HG03196 (cell line): Measurements from ENCODE around the gene VPREB1.
"Not testable (repeated sequence)": the region's sequence is repeated elsewhere in the genome, so short reads cannot be mapped to it uniquely, and the experiment has no call there.

Experiments used
- ATAC-seq: cut with Tn5 transposase; IDR thresholded peaks from one replicate; pipeline ENCODE4 v1.9.1; 2021; ENCODE audit not compliant: unreplicated experiment

The VPREB1 gene

DNA sequence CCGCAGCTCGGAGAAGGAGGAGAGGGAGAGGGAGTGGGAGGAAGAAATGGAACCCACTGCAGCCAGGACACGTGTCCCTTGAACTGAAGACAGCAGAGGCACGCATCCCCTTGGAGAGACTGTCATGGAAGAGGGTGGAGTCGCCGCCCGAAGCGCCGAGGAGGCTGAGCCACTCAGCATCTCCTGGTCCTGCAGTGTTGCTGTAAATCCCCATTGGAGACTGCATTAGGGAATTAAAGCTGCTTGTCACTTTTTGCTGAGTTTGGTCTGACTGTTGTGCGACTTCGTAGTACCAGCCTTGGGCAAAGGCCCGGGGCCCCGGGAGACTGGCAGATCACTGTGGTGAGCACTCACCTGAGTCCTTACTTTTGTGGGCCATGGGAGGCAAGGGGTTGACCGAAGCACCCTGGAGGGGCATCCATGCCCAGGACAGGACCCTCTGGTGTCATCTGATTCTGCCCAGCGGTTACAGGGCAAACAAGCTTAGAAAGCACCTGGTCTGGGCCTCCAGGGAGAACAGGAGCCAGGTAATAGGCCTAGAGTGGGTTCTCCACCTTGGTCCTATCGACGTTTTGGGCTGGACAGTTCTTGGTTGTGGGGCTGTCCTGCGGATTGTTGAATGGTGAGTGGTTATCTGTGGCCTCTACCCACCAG, 797 bp downstream of the VPREB1 start:
- ATAC-seq, result no peak

- no peak for ATAC-seq
These were observed 1.4 kb downstream of the VPREB1 start for GRCh38 chr22:22245935-22246525.

DNA sequence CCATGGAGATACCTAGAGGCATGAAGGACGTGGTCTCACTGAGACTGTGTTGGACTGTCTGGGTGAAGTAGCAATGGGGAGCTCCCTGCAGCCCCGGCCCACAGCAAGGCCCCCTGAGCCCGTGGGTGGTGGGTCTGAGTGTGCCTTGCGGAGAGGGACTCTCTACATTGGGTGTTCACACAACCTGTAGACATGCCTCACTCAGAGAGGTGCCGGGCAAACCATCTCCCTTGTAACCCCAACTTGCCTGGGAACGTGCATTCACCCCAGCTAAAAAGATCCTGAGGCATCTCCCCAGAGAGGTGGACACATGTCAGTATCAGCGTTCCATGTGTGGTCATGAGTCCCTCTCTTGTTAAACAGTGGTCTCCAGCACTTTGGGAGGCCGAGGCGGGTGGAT, 2.1 kb downstream of the VPREB1 start:
- no peak for ATAC-seq

DNA sequence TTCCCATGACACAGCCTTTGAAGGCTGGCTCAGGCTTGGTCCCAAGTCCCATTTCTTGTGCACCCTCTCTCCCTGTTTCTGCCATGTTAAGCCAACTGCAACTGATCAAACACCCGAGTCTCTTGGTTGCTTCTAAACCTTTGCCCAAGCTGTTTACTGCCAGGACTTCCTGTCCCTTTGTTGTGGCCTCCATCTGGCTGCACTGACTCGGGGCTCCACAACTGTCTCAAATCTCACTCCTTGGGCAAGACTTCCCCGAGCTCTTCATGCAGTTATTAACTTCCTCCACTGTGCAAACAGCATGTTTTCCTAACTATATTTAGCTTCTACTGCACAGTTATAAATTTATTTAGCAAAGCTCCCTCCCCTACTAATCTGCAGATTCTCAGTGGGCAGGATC, 4.3 kb downstream of the VPREB1 start:
- ATAC-seq, result no peak

GRCh38 chr22:22250651-22251050, 6.1 kb downstream of the VPREB1 start:
- not testable (repeated sequence) for ATAC-seq

GRCh38 chr22:22256133-22256532, 11.5 kb downstream of the VPREB1 start:
- not testable (repeated sequence) for ATAC-seq

DNA sequence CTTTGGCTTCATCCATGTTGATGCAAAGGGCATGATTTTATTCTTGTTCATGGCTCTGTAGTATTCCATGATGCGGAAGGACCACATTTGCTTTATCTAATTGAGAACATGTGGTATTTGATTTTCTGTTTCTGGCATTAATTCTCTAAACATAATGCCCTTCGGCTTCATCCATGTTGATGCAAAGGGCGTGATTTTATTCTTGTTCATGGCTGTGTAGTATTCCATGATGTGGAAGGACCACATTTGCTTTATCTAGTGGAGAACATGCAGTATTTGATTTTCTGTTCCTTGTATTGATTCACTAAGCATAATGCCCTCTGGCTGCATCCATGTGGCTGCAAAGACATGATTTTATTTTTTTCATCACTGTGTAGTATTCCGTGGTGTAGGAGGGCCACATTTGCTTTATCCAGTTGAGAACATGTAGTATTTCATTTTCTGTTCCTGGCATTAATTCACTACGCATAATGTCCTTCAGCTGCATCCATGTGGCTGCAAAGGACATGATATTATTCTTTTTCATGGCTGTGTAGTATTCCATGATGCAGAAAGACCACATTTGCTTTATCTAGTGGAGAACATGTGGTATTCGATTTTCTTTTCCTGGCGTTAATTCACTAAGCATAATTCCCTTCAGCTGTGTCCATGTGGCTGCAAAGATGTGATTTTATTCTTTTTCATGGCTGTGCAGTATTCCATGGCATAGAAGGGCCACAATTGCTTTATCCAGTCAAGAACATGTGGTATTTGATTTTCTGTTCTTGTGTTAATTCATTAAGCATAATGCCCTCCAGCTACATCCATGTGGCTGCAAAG, 14.2 kb downstream of the VPREB1 start:
- not testable (repeated sequence) for ATAC-seq

GRCh38 chr22:22260169-22260568, 15.6 kb downstream of the VPREB1 start:
- ATAC-seq, result not testable (repeated sequence)

DNA sequence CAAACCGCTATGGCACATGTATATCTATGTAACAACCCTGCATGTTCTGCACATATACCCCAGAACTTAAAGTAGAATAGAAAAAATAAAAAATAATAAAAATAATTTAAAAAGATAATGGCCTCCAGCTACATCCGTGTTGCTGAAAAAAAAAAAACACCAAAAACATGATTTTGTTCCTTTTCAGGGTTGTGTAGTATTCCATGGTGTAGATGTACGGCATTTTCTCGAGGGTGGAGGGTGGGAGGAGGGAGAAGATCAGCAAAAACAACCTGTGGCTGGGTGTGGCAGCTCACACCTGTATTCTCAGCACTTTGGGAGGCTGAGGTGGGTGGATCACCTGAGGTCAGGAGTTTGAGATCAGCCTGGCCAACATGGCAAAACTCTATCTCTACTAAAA, 16.0 kb downstream of the VPREB1 start:
- not testable (repeated sequence) for ATAC-seq

GRCh38 chr22:22262332-22263074, 17.9 kb downstream of the VPREB1 start:
- not testable (repeated sequence) for ATAC-seq

GRCh38 chr22:22263823-22264222, 19.2 kb downstream of the VPREB1 start:
- ATAC-seq, result not testable (repeated sequence)

GRCh38 chr22:22270036-22270676, 25.6 kb downstream of the VPREB1 start:
- not testable (repeated sequence) for ATAC-seq

DNA sequence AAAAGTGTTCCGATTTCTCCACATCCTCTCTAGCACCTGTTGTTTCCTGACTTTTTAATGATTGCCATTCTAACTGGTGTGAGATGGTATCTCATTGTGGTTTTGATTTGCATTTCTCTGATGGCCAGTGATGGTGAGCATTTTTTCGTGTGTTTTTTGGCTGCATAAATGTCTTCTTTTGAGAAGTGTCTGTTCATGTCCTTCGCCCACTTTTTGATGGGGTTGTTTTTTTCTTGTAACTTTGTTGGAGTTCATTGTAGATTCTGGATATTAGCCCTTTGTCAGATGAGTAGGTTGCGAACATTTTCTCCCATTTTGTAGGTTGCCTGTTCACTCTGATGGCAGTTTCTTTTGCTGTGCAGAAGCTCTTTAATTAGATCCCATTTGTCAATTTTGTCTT, 32.8 kb downstream of the VPREB1 start:
- not testable (repeated sequence) for ATAC-seq

DNA sequence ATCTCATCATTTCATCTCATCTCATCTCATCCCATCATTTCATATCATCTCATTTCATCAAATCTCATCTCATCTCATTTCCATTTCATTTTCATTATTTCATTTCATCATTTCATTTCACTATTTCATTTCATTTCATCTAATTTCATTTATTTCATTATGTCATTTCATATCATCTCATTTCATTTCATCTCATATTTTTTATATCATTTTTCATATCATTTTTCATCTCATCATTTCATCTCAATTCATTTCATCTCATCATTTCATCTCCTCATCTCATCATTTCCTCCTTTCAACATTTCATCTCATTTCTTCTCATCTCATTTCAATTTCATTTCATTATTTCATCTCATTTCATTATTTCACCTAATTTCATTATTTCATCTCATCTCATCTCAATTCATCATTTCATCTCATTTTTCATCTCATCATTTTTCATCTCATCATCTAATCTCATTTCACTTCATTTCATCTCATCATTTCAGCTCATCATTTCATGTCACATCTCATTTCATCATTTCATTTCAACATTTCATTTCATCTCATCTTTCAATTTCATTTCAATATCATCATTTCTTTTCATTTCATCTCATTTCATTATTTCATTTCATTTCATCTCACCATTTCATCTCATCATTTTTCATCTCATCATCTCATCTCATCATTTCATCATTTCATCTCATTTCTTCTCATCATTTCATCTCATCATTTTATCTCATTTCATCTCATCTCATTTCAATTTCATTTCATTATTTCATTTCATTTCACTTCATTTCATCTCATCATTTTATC, 40.6 kb downstream of the VPREB1 start:
- ATAC-seq, result not testable (repeated sequence)

DNA sequence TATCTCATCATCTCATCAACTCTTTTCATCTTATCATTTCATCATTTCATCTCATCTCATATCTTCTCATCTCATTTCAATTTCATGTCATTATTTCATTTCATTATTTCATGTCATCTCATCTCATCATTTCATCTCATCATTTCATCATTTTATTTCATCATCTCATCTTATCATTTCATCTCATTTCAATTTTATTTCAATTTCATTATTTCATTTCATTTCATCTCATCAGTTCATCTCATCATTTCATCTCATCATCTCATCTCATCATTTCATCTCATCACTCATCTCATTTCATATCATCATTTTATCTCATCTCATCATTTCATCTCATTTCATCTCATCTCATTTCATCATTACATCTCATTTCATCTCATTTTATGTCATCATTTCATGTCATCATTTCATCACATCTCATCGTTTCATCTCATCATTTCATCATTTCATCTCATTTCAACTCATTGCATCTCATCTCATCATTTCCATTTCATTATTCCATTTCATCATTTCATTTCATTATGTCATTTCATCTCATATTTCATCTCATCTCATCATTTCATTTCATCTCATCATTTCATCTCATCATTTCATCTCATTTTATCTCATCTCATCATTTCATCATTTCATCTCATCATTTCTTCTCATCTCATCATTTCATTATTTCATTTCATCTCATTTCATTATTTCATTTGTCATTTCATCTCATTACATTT, 42.0 kb downstream of the VPREB1 start:
- ATAC-seq, result not testable (repeated sequence)

DNA sequence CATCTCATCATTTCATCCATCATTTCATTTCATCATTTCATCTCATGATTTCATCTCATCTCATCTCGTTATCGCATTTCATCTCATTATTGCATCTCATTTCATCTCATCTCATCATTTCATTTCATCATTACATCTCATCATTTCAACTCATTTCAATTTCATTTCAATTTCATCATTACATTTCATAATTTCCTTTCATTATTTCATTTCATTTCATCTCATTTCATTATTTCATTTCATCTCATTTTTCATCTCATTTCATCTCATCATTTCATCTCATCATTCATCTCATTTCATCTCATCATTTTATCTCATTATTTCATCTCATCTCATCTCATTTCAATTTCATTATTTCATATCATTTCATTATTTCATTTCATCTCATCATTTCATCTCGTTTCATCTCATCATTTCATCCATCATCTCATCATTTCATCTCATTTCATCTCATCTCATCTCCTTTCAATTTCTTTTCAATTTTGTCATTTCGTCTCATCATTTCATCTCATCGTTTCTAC, 42.6 kb downstream of the VPREB1 start:
- ATAC-seq, result not testable (repeated sequence)

GRCh38 chr22:22289666-22290065, 45.1 kb downstream of the VPREB1 start:
- ATAC-seq, result not testable (repeated sequence)

GRCh38 chr22:22291129-22291806, 46.7 kb downstream of the VPREB1 start:
- not testable (repeated sequence) for ATAC-seq
